Measurements from ENCODE around the gene LEUTX. TPM values are rescaled to one million over a fixed set of nuclear protein-coding genes. Genes with fewer than 3 reads are reported as not detected.
A peak's percentile ranks its signal among the peaks of the same experiment; 100 is the strongest.

Gene LEUTX
- total RNA-seq, 1 donor from 2014 or later: not detected

DNA sequence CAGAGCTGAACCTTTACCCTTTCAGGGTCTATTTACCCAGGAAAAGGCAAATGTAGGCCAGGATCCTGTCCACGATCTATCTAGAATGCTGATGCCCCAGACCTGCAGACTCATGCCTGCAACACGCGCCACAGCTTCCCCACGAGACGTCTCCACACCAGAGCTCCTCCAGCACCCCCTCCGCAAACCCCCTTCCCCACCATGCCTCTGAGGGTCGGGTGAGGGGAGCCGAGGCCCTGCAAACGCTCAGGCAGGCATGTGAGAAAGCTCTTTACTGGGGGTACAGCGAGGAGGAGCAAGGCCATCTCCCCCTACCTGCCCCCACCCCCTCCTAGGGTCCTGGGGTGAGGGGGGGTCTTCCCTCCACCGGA is 46.4 kb downstream of the LEUTX start:
- DNase-seq: no peak

DNA sequence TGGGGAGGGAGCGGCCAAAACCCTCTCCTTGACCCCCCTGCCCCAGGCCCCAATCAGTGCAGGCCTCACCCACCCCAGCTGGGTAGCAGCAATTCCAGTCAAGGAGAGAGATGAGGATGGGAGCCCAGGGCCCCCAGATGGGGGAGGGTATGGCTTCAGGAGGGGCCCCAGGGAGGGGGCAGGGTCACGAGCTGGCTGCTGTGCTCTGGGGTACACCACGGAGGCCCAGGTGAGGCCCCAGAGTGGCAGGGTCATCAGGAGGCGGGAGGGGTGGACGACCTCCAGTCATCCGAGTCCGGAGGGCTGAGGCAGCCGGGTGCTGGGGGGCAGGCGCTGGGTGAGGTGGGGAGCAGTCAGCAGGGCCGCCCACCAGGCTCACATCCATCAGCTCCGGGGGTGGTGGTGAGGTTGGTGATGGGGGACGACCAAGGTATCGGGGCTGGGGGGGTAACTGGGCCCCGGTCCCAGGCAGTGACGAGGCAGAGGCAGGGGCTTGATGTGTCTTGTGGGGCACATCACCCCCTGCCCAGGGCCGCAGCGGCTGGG is 47.0 kb downstream of the LEUTX start:
- no peak for DNase-seq

DNA sequence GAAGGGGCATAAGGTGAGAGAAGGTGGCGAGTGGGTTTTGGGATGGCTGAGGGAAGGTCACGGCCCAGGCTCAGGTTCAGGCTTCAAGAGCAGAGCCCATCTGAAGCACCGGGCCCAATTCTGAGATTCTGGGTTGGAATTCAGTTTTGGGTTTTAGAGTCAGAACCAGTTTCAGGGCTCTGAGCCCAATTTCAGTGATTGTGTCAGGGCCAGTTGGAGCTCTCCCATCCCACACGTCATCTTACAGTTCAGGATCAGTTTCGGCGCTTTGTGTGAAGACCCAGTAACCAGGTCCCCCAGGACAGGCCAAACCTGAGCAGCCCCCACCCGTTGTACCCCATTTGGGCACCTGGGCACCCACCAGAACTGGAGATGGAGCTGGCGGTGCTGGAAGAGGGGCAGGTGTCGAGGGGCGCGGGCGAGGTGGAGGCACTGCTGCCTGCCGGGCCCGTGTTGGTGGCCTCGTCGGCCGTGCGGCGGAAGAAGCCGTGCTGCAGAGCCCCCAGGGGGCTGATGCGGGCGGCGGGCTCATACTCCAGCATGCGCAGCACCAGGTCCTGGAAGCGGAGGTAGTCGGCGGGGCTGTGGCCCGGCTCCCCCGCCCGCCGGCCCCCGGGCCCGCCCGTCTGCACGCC is 47.8 kb downstream of the LEUTX start:
- DNase-seq: no peak

DNA sequence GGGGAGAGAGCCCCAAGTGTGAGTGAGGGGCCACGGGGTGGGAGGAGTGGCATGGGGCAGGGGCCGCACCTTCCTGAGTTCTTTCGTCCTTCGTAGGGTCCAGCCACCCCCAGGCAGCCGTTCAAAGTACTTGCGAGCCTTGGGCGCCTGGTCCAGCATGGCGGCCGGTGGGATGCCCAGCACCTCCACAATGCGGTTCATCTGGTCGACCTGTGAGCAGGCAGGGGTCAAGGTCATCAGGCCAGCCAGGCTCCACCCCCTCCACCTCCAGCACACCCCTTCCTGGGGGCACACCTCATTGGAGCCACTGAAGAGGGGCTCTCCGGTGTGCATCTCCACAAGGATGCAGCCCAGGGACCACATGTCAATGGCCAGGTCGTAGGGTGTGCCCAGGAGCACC is 48.6 kb downstream of the LEUTX start:
- DNase-seq: no peak

- no peak for DNase-seq
These were observed 49.5 kb downstream of the LEUTX start for GRCh38 chr19:39828015-39828653.

- DNase-seq: no peak
These were observed 50.0 kb downstream of the LEUTX start for GRCh38 chr19:39828654-39829032.

DNA sequence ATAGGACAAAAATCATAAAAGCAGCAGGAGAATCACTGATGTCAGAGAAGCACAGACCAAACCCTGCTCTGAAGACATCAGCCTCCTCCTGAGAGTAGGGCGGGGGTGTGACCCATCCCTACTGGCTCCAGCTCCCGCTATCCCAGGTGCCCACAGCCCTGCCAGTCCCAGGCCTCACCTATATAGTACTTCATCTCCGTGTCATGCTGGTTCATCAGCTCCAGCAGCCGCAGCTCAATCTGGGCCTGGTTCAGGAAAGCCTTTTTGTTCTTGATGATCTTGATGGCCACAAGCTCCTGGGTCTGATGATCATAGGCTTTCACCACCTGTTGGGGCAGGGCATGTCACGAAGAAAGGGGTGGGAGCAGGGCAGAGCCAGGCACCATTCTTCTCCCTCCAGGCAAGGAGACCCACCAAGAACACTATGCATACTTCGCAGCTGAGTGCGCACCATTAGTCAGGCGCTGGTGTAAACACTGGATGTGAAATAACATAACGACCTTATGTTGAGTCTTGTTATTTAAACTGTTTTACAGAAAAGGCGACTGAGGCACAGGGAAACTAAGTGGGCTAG is 51.1 kb downstream of the LEUTX start:
- no peak for DNase-seq

- DNase-seq: no peak
These were observed 51.8 kb downstream of the LEUTX start for GRCh38 chr19:39830406-39830805.

DNA sequence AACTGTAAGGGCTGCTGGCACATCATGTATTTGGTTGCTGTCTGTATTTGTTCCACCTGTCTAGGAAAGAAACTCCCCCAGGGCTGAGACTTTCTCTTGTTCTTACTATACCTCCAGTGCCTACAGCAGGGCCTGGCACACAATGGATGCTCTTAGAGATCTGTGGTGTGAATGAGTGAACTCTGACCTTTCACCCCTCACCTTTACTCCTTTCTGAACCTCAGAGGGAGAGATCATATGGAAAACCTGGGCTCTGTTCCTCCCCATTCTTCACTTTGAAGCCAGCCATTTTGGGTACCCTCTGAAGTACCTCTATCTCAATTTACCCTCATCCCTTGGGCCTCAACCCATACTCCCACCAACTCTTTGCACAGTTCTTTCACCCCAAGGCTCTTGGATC is 52.2 kb downstream of the LEUTX start:
- no peak for DNase-seq

DNA sequence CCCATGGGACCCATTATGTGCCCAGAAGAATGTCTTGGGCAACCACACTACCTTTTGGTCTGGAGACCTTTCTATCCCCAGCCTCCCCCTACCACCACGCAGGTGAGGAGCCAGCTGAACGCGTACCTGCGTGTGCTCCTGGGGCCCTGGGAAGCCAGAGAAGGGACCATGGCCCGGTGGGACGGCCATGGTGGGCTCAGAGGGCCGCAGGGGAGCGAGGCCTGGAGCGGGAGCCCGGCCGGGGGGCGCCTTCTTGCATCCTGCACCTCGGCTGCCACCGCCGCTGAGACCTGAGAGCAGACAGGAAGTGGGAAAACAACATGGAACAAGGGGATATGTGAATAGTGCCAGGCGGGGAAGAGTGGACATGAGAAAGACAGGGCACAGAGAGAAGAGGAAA is 53.0 kb downstream of the LEUTX start:
- no peak for DNase-seq

DNA sequence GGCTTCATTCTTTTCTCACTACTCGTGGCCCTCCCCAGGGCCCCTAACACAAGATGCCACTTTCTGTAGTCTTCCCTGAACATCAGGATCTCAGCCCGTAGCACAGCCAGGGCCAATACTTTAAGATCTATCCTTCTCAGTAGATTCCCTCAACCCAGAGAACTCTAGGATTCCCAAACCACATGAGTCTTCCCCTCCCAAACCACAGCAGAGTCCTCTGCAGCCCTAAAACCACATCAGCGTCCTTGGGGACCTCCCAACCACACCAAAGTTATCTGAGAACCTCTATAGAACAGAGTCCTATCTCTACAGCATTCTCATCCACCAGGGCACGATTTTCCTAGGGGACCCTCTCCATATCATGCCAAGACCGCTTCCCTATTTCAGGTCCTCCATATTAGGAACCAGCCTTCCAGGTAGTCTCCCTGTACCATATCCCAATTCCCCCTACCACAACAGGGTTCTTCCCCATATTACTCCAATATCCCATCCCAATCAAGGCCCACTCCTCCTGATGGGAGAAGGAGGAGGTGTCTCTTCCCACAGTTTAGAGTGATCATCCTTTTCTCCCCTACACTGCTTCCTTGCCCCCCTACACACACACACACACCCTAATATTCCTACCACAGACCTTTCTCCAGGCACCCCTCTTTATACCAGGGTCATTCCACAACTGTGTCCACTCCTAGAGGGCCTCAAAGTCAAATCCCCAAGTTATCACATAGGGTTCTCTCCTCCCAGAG is 53.9 kb downstream of the LEUTX start:
- no peak for DNase-seq

- no peak for DNase-seq
These were observed 54.5 kb downstream of the LEUTX start for GRCh38 chr19:39833160-39833463.

DNA sequence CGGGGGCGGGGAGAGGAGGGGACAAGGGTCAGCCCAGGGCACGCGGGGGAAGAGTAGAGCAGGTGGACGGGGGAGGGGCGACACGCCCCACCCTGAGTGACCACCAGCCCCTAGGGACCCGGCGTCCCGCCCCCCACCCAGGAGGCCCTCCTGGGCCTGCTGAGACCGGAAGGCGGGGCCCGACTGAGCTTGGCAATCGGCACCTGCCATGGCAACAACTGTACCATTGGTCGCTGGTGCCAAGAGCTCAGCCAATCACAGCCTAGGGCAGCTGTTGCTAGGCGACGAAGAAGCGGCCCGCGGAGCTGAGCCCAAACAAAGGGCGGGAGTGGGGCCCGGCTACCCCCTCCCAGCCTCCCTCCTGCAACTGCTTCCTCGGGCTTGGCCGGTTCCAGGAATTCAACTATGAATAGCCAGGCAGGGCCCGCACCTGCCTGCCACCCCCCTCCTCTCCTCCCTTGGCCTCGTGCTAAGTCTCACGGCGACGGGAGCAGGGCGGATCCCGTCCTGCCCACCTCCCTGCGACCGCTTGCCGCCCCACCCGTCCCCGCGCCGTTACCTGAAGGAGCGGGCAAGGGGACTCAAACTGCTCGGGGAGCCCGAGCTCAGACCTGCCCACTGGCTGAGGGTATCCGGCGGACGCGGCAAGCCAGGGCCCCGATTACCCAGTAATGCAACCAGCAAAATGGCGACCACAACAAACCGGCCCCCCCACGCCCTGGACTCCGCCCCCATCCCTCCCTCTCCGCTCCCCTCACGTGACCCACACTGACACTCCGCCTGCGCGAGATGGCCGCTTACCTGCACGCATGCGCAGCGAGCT is 55.0 kb downstream of the LEUTX start, which contains the start of gene DYRK1B:
Gene DYRK1B, minus strand, starts transcription at position 699 of the 823 bp plus-strand sequence. CDS start 2,295 bp downstream, outside the sequence.
- peak; percentile 99 for DNase-seq

DNA sequence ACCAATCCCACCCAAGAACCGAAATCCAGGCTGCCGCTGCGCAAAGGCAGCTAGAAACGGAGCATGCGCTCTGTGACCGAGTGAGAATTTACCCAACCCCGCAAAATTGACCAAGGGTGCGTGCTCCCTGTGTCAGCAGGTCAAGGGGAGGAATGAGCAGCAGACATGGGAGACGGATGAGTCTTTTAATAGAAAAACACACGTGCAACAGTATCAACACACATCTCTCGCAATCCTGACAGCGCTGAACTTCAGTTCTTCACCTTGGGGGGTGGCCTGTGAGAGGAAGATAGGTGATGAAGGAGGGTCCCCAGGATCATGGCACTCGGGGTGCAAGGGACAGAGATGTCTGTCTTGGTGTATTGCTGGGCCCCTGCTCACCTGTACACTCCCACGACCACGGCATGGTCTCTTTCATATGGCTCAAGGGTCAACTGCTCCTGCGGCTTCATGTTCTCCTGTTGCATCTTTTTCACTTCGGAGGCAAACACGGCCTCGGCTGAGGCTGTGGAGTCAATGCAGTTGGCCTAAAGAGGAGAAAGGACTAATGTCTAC is 55.7 kb downstream of the LEUTX start:
- DNase-seq: no peak

Other genes starting within 250 kb of the LEUTX start
- 2.2 and 2.7 TPM in 2 replicates for gene EID2B, start 246.0 kb upstream of the LEUTX start, total RNA-seq
- gene EID2, start 238.7 kb upstream of the LEUTX start, total RNA-seq: 16.2 and 17.8 TPM in 2 replicates
- not detected in 2 replicates for gene LGALS13, start 176.3 kb upstream of the LEUTX start, total RNA-seq
- not detected in 2 replicates for gene LGALS16, start 122.9 kb upstream of the LEUTX start, total RNA-seq
- gene LGALS14, start 74.4 kb upstream of the LEUTX start, total RNA-seq: not detected in 2 replicates
- gene CLC, start 40.8 kb upstream of the LEUTX start, total RNA-seq: not detected in 2 replicates
- 21.4 and 37.2 TPM in 2 replicates for gene DYRK1B, start 55.3 kb downstream of the LEUTX start, total RNA-seq
- 141 and 233 TPM in 2 replicates for gene FBL, start 67.5 kb downstream of the LEUTX start, total RNA-seq
- gene FCGBP, start 155.8 kb downstream of the LEUTX start, total RNA-seq: 0.17 and 0.74 TPM in 2 replicates
- 95.3 and 145 TPM in 2 replicates for gene PSMC4, start 192.3 kb downstream of the LEUTX start, total RNA-seq
- gene ZNF546, start 218.2 kb downstream of the LEUTX start, total RNA-seq: 6.3 and 7.8 TPM in 2 replicates